GM19468 (cell line): ENCODE data around the gene PITPNB.

Experiments used
- ATAC-seq: cut with Tn5 transposase; IDR thresholded peaks from one replicate; pipeline ENCODE4 v1.9.1; 2021; ENCODE audit warnings: mild to moderate bottlenecking, moderate library complexity, moderate number of reproducible peaks; ENCODE audit not compliant: unreplicated experiment; ENCODE audit errors: extremely low read depth

The PITPNB gene

GRCh38 chr22:27882507-27883290 is 36.4 kb downstream of the PITPNB start:
- no peak for ATAC-seq

DNA sequence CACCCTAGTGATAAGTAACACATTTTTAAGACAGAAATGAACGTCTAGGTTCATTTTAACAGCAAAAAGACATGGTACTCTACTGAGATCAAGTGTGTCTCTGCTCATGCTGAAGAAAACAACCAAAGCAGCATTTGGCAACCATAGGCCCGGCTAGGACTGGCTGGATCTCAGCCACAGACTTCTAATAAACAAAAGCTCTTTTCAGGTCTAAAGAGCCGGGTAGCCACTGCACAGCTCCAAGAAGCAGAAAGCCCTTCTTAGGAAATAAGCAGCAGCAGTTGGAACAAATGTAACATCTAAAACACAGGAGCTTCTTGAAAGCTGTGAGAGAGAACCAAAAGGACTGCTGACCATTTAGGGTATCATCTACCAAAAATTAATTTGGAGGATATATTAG is 37.6 kb downstream of the PITPNB start:
- ATAC-seq = no peak

GRCh38 chr22:27880778-27881394 is 38.2 kb downstream of the PITPNB start:
- no peak for ATAC-seq

- no peak for ATAC-seq
These were observed 39.1 kb downstream of the PITPNB start for GRCh38 chr22:27879923-27880322.

DNA sequence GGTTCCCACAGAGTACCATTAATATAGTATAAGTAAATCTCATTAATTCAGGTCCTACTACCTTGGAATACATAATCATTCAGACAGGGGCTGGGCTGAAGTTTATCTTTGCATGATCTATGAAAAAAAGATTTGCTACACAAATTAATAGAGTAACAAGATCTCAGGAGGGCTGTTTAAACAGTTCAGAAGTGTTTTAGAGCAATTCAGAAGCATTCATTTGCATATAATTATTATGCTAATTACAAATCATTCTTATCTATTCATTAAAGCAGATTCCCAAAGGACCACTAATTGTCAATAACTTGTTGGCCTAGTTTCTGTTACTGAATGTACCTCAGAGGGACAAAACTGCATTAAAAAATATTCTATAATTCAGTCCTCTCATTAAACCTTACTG is 40.5 kb downstream of the PITPNB start:
- ATAC-seq = no peak

GRCh38 chr22:27877501-27877900 is 41.6 kb downstream of the PITPNB start:
- no peak for ATAC-seq

DNA sequence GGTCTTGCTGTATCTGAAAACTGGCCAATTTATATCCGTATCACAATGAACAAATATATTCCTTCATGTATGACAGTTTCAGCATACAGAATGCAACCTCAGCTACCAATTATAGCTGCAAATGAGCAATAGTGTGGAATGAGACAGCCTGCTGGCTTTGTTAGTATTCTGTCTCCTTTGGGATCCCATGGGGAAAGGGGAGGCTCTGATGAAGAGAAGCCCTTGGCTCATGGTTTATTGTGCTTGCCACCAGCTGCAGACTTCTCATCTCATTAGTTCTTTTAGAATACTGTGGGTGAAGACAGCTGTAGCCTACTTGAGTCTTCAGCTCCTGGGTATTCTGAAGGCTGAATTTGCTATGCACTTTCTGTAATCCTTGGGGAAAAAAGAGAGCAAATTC is 42.4 kb downstream of the PITPNB start:
- ATAC-seq = no peak

GRCh38 chr22:27875951-27876350 is 43.1 kb downstream of the PITPNB start:
- ATAC-seq = no peak

DNA sequence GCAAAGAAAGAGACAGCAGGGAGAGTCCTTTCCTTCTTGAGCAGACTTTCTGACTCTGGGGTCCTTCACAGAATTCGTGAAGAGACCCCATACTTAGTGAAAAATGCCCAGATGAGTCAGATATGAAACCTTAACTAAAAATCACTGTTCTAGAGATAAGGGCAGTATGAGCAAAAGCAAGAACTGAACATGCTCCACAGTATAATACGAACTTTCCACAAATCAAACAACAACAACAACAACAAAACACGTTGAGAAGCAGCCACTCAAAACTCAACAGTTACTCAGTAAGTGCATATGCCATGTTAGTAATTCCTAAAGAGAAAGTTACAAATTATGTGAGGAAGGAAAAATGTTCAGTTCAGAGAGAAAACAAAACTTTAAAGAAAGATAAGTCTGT is 44.3 kb downstream of the PITPNB start:
- no peak for ATAC-seq

GRCh38 chr22:27874185-27874584 is 44.9 kb downstream of the PITPNB start:
- no peak for ATAC-seq

DNA sequence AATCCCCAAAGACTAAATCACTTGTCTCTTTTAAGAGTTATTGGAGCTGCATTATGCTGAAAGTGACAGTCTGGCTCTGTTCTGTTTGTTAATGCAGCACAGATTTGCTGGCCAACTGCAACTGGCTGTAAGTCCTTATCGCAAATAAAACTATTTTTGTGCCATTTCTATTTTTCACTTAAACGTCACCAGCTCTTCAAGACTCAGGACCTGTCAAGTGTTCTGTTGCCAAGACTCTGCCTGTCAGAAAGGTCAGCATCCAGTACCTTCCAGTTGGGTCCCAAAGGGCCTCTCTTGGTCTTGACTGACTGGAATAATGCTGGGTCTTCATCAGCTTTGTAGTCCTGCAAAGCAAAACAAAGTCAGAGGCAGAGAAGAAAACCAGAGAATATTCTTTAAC is 45.6 kb downstream of the PITPNB start:
- ATAC-seq = no peak

GRCh38 chr22:27872488-27872887 is 46.6 kb downstream of the PITPNB start:
- no peak for ATAC-seq

DNA sequence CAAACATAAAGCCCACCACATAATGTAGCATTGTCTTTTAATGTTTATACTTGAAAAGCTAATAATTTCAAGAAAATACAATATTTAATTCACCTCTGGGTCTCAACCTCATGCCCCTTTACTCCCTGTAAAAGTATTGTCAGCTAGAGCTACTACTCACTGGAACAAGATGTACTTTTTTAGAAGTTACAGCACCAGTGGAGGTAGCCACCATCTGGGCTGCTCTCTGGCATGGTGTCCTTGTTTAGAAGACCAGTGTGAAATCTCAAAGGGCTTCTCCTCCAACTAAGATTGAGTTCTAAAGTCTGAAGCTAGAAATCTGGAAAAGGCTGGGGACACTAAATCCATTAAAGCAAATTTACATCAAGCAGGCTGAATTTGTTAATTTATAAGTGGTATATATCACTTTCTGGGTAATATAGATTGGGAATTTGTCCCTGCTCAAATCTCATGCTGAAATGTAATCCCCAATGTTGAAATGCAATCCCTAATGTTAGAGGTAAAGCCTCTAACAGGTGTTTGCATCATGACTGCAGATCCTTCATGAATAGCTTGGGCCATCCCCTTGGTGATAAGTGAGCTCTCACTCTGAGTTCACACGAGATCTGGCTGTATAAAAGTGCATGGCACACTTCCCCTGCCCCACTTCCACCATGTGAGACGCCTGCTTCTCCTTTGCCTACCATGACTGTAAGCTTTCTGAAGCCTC is 47.6 kb downstream of the PITPNB start:
- ATAC-seq = no peak

DNA sequence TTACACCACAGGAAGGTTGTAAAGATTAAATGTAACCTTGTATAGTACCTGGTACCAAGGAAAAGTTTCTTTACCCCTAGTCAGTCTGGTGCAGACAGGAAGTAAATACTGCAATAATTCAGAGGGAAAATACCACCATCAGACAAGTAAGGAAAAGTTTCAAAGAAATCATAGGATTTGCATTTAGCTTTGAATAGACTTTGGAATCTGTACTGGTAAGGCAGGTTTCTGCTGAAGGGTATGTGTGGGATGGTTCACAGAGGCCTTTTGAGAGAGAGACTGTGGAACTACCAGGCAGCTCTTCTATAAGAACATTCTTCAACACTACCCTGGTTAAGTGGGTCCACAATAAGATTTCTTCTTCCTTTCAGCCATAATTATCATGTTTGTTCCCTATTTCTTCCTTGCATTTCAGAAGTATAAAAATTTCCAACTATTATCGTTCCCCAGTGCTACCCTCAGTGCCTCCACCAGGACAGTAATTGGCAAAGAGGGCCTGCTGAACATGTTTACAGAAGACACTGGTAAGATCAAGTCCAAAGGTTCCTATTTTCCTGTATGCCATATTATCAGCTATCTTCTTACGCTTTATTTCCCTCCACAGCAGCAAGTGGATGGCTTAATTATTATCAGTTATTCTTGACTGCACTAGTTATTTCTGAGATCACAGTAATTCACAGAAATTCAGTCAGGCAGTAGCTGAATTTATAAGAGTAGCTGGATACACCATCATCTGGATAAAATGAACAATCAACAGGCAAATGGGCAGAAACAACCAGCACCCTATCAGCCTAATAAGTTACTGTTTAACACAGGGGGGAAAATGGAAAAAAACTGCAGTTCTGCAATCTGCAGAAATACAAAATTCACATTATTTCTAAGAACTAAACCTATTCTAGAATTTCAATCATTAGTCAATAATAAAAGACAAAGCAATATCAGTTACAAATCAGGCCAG is 48.5 kb downstream of the PITPNB start:
- no peak for ATAC-seq

GRCh38 chr22:27868732-27869282 is 50.2 kb downstream of the PITPNB start:
- ATAC-seq = no peak

GRCh38 chr22:27867953-27868731 is 50.9 kb downstream of the PITPNB start:
- no peak for ATAC-seq

DNA sequence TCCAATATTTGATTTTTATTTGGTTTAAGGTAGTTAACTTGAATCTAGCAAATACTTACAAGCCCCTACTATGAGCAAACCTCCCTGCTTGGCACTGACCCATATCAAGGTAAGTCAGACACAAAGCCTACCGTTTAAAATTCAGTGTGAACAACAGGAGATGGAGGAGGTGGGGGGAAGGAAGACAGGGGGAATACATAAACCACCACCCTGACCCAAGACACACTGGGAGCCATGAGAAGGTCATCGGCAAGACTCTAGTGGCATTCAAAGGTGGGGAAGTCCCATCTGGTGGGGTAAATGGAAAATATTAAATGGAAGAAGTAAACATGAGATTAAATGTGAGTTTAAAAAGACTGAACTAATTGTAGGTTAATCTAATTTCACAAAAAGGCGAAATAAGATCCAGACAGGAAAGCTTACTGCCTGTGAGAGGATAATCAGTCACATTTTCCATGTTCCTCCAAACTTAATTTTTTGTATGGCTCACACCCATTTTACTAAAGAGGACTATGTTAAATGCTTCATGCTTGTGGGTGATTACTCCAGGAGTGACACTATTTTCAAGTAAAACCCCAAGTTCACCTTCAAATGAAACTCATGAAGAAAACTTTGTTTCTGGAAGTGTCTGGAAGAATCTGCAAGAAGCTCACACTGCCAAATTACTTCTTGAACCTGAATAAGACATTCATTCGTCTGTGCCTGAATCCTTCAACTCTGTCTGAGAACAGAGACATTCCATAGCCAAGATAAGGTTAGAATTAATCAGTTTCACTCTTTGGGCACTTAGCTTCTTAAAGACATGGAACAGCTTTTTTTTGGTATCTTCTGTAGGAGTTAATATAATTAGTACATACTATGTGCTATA is 51.7 kb downstream of the PITPNB start:
- no peak for ATAC-seq
